Neural cell (in vitro differentiated cells): Measurements from ENCODE around the gene GOLGA6L10. TPM values are rescaled to one million over a fixed set of nuclear protein-coding genes. Genes with fewer than 3 reads are reported as not detected.
"Not testable (repeated sequence)": the region's sequence is repeated elsewhere in the genome, so short reads cannot be mapped to it uniquely, and the experiment has no call there.

Source experiments
- H2AFZ ChIP-seq: fragments of 200-600, 300-800 bp; sonication (generic), shearing (Covaris generic); 2 replicates; pipeline ENCODE4 v1.6.0; 2014; ENCODE audit warnings: low read depth, mild to moderate bottlenecking, antibody characterized with exemption, low read length, moderate library complexity
- H3F3A ChIP-seq: fragments of 200-600 bp; shearing (Covaris generic); 2 replicates; pipeline ENCODE4 v1.6.1; 2016; ENCODE audit warnings: mild to moderate bottlenecking, moderate library complexity, mixed read lengths, antibody characterized with exemption, low read length; ENCODE audit not compliant: insufficient read depth, poor library complexity, severe bottlenecking
- H3K27ac ChIP-seq: fragments of 200-600, 300-800 bp; sonication (generic), shearing (Covaris generic); 2 replicates; pipeline ENCODE4 v1.5.1; 2014; ENCODE audit warnings: mild to moderate bottlenecking, low read length, moderate library complexity
- H3K27me3 ChIP-seq: fragments of 300-800, 200-600 bp; sonication (generic), shearing (Covaris generic); 2 replicates; pipeline ENCODE4 v1.6.0; 2014; ENCODE audit warnings: mild to moderate bottlenecking, low read depth, low read length, moderate library complexity; ENCODE audit not compliant: insufficient read depth
- H3K36me3 ChIP-seq: fragments of 300-800, 200-600 bp; sonication (generic), shearing (Covaris generic); 2 replicates; pipeline ENCODE4 v1.5.1; 2014; ENCODE audit warnings: mild to moderate bottlenecking, antibody characterized with exemption, low read length, moderate library complexity; ENCODE audit not compliant: insufficient read depth
- H3K4me2 ChIP-seq: fragments of 300-800, 200-600 bp; sonication (generic), shearing (Covaris generic); 2 replicates; pipeline ENCODE4 v1.6.0; 2014; ENCODE audit warnings: mild to moderate bottlenecking, low read length
- H3K4me3 ChIP-seq: fragments of 300-800, 200-600 bp; sonication (generic), shearing (Covaris generic); 2 replicates; pipeline ENCODE4 v1.5.1; 2014; ENCODE audit warnings: mild to moderate bottlenecking, low read length, moderate library complexity
- H3K79me2 ChIP-seq: fragments of 200-600 bp; shearing (Covaris generic); replicated peaks from 2 replicates; pipeline ENCODE4 v1.6.0; 2014; ENCODE audit warnings: mild to moderate bottlenecking, low read length, moderate library complexity; ENCODE audit not compliant: insufficient read depth
- H3K9ac ChIP-seq: fragments of 300-800, 200-600 bp; sonication (generic), shearing (Covaris generic); 2 replicates; pipeline ENCODE4 v1.6.1; 2016; ENCODE audit warnings: mild to moderate bottlenecking, low read length, mixed read lengths
- H3K9me2 ChIP-seq: fragments of 200-600 bp; shearing (Covaris generic); 2 replicates; pipeline ENCODE4 v1.6.1; 2016; ENCODE audit warnings: mild to moderate bottlenecking, low read length, mixed read lengths; ENCODE audit not compliant: insufficient read depth
- H3K9me3 ChIP-seq: fragments of 200-600, 300-800 bp; sonication (generic), shearing (Covaris generic); 2 replicates; pipeline ENCODE4 v1.6.1; 2016; ENCODE audit warnings: mild to moderate bottlenecking, mixed run types, low read length, moderate library complexity, mixed read lengths
- H4K20me1 ChIP-seq: fragments of 200-600 bp; shearing (Covaris generic); 2 replicates; pipeline ENCODE4 v1.6.1; 2016; ENCODE audit warnings: mild to moderate bottlenecking, mixed run types; ENCODE audit not compliant: insufficient read depth
- EP300 ChIP-seq: fragments of 450-650 bp; conservative IDR thresholded peaks from 2 replicates; pipeline ENCODE4 v1.6.1; 2014; ENCODE audit warnings: antibody characterized with exemption, mild to moderate bottlenecking, moderate library complexity; ENCODE audit not compliant: poor library complexity, severe bottlenecking
- EZH2 ChIP-seq: fragments of 200-600, 300-800 bp; shearing (Covaris generic), sonication (generic); IDR thresholded peaks from 2 replicates; pipeline ENCODE4 v1.6.1; 2014; ENCODE audit warnings: antibody characterized with exemption, low read length, borderline replicate concordance, mild to moderate bottlenecking; ENCODE audit not compliant: insufficient read depth, poor library complexity, severe bottlenecking
- MXI1 ChIP-seq: fragments of 450-650 bp; conservative IDR thresholded peaks from 2 replicates; pipeline ENCODE4 v1.6.1; 2014; ENCODE audit warnings: antibody characterized with exemption, mild to moderate bottlenecking; ENCODE audit not compliant: poor library complexity, severe bottlenecking
- POLR2AphosphoS5 ChIP-seq: IDR thresholded peaks from 2 replicates; pipeline ENCODE4 v1.6.1; 2012
- RAD21 ChIP-seq: fragments of 450-650 bp; conservative IDR thresholded peaks from 2 replicates; pipeline ENCODE4 v1.6.1; 2014; ENCODE audit warnings: antibody characterized with exemption, mild to moderate bottlenecking, moderate library complexity
- SMC3 ChIP-seq: fragments of 450-650 bp; conservative IDR thresholded peaks from 2 replicates; pipeline ENCODE4 v1.6.1; 2014; ENCODE audit warnings: antibody characterized with exemption, mild to moderate bottlenecking, moderate library complexity; ENCODE audit not compliant: poor library complexity
- TAF1 ChIP-seq: IDR thresholded peaks from 2 replicates; pipeline ENCODE4 v1.6.1; 2012; ENCODE audit warnings: low read depth
- polyA plus RNA-seq: library from polyadenylated mRNA; depleted of rRNA; stranded (reverse); fragments of >200 nt; gene quantifications from 2 replicates; pipeline ENCODE4 v1.2.3, GENCODE V29; 2014
- TF ChIP-seq, protein P1 (sequence below): fragments of 450-650 bp; IDR thresholded peaks from 2 replicates; pipeline ENCODE4 v1.5.1; 2014; ENCODE audit warnings: antibody characterized with exemption, mild to moderate bottlenecking, moderate library complexity; ENCODE audit not compliant: poor library complexity, severe bottlenecking
- TF ChIP-seq, protein P2 (sequence below): IDR thresholded peaks from 2 replicates; pipeline ENCODE4 v1.6.1; 2012; ENCODE audit warnings: borderline replicate concordance

GOLGA6L10 gene
- polyA plus RNA-seq, 1 donor from 2014 or later, result 7.4 TPM

DNA sequence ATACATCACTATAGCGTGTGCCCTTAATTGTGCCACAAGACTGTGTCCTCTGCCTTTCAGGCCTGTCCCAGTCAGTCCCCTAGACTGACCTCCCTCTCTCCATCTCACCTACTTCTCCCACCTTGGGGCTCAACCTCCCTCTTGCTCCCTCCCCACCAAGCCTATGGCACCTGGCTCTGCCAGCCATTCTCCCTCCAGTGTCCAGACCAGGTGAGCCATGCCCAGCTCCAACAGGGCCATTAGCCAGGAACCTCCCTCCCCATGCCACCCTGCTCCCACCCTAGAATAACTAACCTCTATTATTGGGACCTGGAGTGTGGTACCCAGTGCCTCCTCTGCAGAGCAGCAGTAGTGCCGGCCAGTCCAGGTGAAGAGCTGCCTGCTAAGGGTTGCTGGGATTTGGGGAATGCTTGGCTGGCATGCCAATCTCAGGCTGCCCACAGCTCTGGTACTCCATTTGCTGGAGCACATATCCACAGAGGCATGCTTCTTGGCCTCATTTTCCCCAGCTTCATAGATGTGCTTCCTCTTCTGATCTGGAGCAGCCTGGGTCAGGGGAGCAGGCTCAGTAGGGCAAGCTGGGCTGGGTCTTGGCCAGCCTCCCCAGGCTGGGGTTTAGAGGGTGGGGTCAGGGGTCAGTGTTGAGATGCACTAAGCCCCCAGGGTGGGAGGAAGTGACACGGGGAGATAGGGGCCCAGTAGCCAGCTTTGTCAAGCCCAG, 47.8 kb downstream of the GOLGA6L10 start:
- Histone ChIP-seq H3K79me2 (no peaks in the 10 kb centered on the region), H3K9ac (no peak overlapping the region), H3K27ac (no peak overlapping the region), H3K9me3 (no peaks in the 10 kb centered on the region), H3K4me2 (no peak overlapping the region), H3K4me3 (no peak overlapping the region), H3K27me3 (no peaks in the 10 kb centered on the region), H3K9me2 (no peaks in the 10 kb centered on the region), H4K20me1 (no peaks in the 10 kb centered on the region), H3F3A (no peaks in the 10 kb centered on the region), H2AFZ (no peak overlapping the region), H3K36me3 (no peaks in the 10 kb centered on the region)
- no peak for TF ChIP-seq TAF1
- no peak for TF ChIP-seq EZH2
- no peak for TF ChIP-seq MXI1
- no peak for TF ChIP-seq EP300
- TF ChIP-seq, protein P1, sequence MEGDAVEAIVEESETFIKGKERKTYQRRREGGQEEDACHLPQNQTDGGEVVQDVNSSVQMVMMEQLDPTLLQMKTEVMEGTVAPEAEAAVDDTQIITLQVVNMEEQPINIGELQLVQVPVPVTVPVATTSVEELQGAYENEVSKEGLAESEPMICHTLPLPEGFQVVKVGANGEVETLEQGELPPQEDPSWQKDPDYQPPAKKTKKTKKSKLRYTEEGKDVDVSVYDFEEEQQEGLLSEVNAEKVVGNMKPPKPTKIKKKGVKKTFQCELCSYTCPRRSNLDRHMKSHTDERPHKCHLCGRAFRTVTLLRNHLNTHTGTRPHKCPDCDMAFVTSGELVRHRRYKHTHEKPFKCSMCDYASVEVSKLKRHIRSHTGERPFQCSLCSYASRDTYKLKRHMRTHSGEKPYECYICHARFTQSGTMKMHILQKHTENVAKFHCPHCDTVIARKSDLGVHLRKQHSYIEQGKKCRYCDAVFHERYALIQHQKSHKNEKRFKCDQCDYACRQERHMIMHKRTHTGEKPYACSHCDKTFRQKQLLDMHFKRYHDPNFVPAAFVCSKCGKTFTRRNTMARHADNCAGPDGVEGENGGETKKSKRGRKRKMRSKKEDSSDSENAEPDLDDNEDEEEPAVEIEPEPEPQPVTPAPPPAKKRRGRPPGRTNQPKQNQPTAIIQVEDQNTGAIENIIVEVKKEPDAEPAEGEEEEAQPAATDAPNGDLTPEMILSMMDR, result no peak
- TF ChIP-seq POLR2AphosphoS5, result no peak
- no peak for TF ChIP-seq RAD21
- no peak for TF ChIP-seq SMC3
- TF ChIP-seq, protein P2, sequence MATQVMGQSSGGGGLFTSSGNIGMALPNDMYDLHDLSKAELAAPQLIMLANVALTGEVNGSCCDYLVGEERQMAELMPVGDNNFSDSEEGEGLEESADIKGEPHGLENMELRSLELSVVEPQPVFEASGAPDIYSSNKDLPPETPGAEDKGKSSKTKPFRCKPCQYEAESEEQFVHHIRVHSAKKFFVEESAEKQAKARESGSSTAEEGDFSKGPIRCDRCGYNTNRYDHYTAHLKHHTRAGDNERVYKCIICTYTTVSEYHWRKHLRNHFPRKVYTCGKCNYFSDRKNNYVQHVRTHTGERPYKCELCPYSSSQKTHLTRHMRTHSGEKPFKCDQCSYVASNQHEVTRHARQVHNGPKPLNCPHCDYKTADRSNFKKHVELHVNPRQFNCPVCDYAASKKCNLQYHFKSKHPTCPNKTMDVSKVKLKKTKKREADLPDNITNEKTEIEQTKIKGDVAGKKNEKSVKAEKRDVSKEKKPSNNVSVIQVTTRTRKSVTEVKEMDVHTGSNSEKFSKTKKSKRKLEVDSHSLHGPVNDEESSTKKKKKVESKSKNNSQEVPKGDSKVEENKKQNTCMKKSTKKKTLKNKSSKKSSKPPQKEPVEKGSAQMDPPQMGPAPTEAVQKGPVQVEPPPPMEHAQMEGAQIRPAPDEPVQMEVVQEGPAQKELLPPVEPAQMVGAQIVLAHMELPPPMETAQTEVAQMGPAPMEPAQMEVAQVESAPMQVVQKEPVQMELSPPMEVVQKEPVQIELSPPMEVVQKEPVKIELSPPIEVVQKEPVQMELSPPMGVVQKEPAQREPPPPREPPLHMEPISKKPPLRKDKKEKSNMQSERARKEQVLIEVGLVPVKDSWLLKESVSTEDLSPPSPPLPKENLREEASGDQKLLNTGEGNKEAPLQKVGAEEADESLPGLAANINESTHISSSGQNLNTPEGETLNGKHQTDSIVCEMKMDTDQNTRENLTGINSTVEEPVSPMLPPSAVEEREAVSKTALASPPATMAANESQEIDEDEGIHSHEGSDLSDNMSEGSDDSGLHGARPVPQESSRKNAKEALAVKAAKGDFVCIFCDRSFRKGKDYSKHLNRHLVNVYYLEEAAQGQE, result no peak

DNA sequence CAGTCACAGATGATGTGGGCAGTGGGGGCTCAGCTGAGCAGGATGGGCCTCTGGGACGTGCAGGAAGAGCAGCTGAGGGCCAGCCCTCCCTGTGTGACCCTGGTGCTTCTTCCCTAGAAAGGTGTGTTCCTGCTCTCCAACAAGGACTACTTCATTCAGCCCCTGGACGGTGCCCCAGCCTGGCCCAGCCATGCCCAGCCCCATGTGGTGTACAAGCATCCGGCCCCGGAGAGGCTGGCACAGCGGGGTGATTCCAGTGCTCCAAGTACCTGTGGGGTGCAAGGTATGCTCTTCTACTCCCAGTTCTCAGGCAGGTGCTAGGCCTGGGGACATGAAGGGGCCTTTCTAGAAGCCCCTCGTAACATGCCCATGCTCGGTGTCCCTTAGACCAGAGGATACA, 48.4 kb downstream of the GOLGA6L10 start:
- no peaks in the 10 kb centered on the region for H3K27me3 ChIP-seq
- H3K9me3 ChIP-seq, result no peaks in the 10 kb centered on the region
- no peaks in the 10 kb centered on the region for H4K20me1 ChIP-seq
- no peaks in the 10 kb centered on the region for H3K36me3 ChIP-seq
- no peak overlapping the region for H2AFZ ChIP-seq
- TF ChIP-seq EP300, result no peak
- TF ChIP-seq SMC3, result no peak
- no peak for TF ChIP-seq MXI1
- TF ChIP-seq EZH2, result no peak
- no peak for TF ChIP-seq POLR2AphosphoS5
- TF ChIP-seq, protein P2, result no peak
- TF ChIP-seq TAF1, result no peak
- no peaks in the 10 kb centered on the region for H3K9me2 ChIP-seq
- H3K4me3 ChIP-seq, result no peak overlapping the region
- no peak overlapping the region for H3K4me2 ChIP-seq
- H3K27ac ChIP-seq, result no peak overlapping the region
- no peaks in the 10 kb centered on the region for H3F3A ChIP-seq
- no peak overlapping the region for H3K9ac ChIP-seq
- H3K79me2 ChIP-seq, result no peaks in the 10 kb centered on the region

DNA sequence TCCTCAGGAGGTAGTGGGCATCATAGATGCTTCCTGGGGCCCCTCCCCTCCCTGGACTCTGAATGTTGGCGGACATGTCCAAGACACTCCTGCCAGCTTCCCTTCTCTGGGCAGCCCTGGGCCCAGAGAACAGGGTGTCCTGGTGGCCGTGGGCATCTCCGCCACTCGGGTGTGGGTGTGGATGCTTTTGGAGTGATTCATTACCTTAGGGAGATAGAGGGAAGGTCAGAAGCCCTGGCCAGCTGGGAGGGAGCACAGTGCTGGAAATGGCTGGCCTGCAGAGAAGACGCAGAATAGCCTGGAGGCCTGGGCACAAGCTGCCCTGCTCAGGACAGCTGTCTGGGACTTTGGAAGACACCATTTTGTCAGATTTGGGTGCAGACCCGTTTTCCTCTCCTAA, 48.9 kb downstream of the GOLGA6L10 start:
- not testable (repeated sequence) for H3K36me3 ChIP-seq, H3K9me3 ChIP-seq, H2AFZ ChIP-seq, H3K9me2 ChIP-seq, H3K27ac ChIP-seq, H4K20me1 ChIP-seq, H3K79me2 ChIP-seq, H3K27me3 ChIP-seq, H3K4me2 ChIP-seq, H3K9ac ChIP-seq, H3F3A ChIP-seq, H3K4me3 ChIP-seq

DNA sequence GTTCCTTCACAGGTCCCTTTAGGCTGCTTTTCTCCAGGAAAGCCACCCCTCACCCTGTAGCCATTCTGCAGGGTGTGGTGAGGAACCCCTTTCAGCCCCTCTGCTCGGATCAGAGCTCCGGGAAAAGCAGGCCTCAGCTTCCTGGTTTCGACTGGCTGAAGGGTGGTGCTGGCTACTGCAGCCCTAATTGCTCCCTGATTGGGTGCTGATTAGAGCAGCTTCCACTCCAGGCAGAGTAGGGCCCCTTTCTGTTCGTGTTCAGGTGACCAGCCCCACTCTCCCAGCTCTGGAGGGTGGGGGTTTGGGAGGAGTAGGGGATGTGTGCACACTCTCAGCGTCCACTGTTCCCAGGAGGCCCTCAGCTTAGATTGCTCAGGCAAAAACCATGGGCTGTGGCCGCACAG, 49.8 kb downstream of the GOLGA6L10 start:
- not testable (repeated sequence) for H3K4me2 ChIP-seq, H3F3A ChIP-seq, H3K27ac ChIP-seq, H3K4me3 ChIP-seq, H4K20me1 ChIP-seq, H2AFZ ChIP-seq, H3K9me3 ChIP-seq, H3K36me3 ChIP-seq, H3K27me3 ChIP-seq, H3K9me2 ChIP-seq, H3K79me2 ChIP-seq, H3K9ac ChIP-seq
